Mesenteric fat pad (tissue), 1 donor: ENCODE measurements around the gene APLF. TPM values are rescaled to one million over a fixed set of nuclear protein-coding genes. Genes with fewer than 3 reads are reported as not detected.

Experiments
- total RNA-seq: library from RNA; stranded (reverse); fragmentation: NEBNext Ultra II Directional; extraction: Animal tissue kit (Norgen Biotek cat#: 25700); gene quantifications from one replicate; pipeline ENCODE4 v1.2.1, GENCODE V29; 2021
- donor health status: DM: yes; HTN: yes; CAD: no.

The APLF gene
- total RNA-seq, 1 donor from 2014 or later = 6.4 TPM

Other genes with a start within 250 kb of the APLF start
- 66.2 TPM for gene PPP3R1, start 215.1 kb upstream of the APLF start, total RNA-seq
- gene CNRIP1, start 147.6 kb upstream of the APLF start, total RNA-seq = 31.6 TPM
- 30.0 TPM for gene PLEK, start 102.3 kb upstream of the APLF start, total RNA-seq
- gene FBXO48, start 291 bp upstream of the APLF start, total RNA-seq = 1.5 TPM
- gene PROKR1, start 176.0 kb downstream of the APLF start, total RNA-seq = 1.3 TPM